GM19452 (cell line): Measurements from ENCODE around the gene GRPEL1.

ENCODE experiments used
- ATAC-seq: cut with Tn5 transposase; IDR thresholded peaks from one replicate; pipeline ENCODE4 v1.9.1; 2021; ENCODE audit not compliant: unreplicated experiment

Gene GRPEL1

DNA sequence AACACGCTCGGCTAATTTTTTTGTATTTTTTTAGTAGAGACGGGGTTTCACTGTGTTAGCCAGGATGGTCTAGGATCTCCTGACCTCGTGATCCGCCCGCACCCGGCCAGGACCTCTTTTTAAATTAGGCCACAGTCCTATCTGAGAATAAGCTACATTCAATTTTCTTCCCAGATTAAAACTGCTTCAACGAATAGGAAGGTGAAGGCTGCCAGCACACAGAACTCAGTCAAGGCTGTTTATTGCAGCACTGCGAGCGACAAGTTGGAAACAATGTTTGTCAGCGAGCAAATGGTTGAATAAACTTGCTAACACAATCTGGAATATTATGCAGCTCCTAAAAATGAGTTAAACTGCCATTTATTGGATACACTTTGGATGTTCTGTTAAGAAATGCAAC is 1.9 kb downstream of the GRPEL1 start:
- ATAC-seq: no peak

GRCh38 chr4:7063362-7063761 is 4.5 kb downstream of the GRPEL1 start:
- no peak for ATAC-seq

GRCh38 chr4:7062816-7063215 is 5.0 kb downstream of the GRPEL1 start:
- ATAC-seq: no peak

- no peak for ATAC-seq
Measured at GRCh38 chr4:7061815-7062214, 6.0 kb downstream of the GRPEL1 start.

GRCh38 chr4:7060346-7061150 is 7.3 kb downstream of the GRPEL1 start:
- ATAC-seq: no peak

GRCh38 chr4:7059662-7060061 is 8.2 kb downstream of the GRPEL1 start:
- ATAC-seq: no peak

DNA sequence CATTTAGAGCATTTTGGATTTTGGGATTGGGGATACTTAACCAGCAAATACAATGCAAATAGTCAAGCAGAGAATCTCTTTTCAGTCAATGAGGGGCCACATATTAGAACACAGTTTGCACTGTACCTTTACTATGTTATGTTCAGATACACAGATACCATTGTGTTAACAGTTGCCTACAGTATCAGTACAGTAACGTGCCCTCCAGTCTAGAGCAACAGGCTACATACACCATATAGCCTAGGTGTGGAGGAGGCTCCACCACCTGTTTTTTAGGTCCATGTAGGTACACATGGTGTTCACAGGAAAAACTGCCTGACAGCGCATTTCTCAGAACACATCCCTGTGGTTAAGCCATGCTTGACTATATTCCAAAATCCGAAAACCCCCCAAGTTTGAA is 9.1 kb downstream of the GRPEL1 start:
- ATAC-seq: peak; percentile 25

GRCh38 chr4:7055990-7056325 is 11.9 kb downstream of the GRPEL1 start:
- no peak for ATAC-seq

DNA sequence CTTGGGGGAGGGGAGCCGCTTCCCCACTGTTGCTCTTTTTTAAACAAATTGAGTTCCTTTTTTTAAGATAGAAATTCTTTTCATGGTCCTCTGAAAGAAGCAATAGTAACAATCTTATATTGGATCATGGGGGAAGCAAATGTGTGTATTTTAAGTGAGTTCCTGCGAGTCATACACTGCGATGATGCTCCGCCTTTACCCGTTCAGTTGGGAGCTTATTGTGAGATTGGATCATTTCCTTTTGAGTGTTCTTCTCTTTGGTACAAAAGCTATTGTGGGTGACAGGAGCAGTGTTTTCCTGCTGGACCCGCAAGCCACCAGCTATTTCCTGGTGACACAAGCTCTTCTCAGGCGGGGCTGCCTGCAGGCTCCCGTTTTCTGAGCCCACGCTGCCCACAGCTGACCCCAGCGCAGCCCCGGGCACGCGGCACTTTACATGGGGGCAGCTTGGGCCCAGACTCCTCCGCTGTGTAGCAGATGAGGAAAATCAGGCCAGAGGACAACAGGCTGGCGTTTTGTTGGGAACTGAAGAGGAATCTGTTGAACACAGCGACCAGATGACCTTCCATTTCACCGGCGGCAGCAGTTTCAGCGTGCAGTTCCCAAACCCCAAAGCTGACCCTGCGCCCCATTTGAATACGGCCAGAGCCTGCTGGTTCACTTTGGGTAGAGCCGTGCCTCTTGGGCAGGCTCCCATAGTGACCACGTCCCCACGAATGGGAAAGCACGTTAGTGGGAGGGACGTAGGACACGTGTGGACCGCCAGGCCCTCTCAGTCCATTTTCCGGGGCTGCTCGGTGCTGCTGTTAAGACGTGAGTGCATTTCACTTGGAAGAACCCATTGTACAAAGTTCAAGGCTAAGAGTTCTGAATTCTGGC is 12.5 kb downstream of the GRPEL1 start:
- ATAC-seq: no peak

- ATAC-seq: no peak
Measured at GRCh38 chr4:7054106-7054880, 13.6 kb downstream of the GRPEL1 start.

DNA sequence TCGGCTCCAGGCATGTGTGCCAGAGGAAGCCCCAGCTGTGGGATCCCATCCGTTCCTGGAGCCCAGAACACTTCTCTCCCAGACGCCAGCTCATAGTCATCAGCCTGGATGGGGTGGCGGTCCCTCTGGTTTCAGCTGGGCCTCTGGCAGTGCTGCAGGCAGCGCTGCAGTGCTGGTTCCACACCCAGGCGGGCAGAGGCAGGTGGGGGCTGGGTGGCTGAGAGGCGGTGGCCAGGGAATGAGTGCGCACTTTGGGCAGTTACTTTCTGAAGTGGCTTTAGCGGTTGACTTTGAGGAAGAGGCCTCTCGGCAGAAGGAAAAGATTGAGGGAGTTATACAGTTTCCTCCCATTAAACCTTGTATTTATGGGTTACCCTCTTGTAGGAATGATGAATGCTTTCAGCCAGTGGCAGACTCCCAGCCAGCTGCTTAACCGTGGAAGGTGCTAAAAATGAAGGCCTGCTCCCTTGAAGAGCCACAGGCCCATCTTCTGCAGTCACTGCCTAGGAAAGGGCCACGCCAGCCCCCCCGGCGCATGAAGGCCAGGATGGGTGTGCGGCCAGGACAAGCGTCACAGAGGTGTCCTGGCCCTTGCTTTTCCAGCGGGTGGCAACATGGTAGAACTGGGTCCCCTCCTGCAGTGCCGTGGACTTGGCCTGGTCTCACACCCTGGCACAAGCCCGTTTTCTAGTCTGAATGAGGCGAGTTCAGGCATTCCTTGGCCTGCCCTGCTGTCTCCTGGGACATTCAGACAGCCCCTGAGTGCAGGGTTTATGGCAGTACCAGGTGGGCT is 14.7 kb downstream of the GRPEL1 start:
- ATAC-seq: no peak

- ATAC-seq: no peak
Measured at GRCh38 chr4:7052313-7052712, 15.6 kb downstream of the GRPEL1 start.

DNA sequence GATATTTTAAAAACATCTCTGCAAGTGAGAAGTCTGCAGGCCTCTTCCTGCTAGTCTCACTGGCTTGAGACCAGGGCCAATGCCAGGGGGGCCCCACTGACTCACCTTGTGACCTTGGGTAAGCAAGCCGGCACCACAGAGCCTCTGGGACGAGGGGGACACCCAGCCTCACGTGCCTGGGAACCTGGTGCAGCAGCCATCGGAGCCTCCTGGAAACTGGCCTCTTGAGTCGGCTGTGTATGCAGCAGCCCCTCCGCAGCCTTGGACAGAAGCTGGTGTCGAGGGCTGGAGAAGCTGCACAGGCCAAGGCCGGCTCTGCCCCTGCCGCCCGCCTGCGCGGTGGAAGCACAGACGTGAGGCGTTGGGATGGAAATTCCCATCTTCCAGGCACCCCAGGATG is 16.0 kb downstream of the GRPEL1 start:
- ATAC-seq: no peak

DNA sequence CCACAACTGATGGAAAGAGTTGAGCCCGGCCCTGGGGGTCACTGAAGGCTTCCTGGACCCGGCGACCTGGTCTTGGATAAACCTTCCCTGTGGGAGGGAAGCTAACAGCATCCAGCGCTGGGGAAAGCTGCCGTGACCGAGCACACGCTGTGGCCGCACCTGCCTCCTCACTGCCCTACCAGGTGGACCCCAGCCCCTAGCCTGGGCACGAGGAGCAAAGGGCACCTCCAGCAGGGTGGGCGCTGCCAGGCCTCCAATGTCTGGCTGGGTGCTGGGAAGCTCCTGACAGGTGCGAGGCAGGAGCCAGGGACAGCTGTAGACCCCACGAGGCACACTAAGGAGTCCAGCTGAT is 16.7 kb downstream of the GRPEL1 start:
- no peak for ATAC-seq

DNA sequence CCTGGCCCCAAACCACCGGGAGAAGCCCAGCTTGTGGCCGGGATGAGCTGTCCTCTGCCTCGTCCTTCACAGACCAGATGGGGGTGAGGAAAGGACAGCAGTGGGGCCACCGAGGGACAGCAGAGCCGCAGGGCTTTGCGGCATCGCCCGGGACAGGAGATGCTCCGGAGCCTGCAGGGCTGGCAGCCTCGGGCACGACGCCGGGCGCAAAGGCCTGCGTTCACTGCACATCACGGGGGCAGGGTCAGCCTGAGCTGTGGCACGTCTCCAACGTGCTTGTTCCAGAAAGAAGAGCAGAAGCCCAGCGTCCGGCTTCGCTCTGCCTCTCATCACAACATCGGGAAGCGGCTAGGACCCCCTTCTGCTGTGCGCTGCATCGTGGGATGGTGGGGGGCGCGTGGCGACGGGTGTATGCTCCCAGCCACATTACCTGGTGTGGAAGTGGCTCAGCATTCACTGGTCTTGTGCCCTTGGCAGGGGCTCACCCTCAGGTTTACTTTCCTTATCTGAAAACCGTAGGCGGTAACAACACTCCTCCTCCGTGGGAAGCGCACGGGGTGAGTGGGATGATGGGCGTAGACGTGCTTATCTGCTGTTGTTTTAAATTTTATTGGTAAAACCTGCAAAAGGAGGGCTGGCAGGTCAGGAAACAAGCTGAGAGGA is 17.3 kb downstream of the GRPEL1 start:
- ATAC-seq: no peak

DNA sequence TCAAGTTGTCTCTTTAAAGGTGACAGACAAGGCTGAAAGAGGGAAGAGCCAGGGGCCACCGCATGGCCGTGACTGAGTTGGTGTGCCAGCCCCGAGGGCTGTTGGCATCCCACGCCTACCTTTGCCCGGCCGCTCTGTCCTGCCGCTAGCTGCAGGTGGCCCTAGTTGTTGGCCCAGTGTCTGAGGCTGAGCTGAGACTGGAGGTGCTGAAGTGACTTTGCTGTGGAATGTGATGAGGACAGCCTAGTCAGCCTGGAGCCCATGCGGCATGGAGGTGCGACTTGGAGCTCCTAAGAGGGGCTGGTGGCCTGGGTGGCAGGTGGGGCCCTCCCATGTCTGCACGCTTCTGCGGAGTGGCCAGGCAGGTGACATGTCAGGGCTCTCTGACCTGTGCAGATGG is 18.1 kb downstream of the GRPEL1 start:
- ATAC-seq: no peak

- no peak for ATAC-seq
Measured at GRCh38 chr4:7049295-7049694, 18.6 kb downstream of the GRPEL1 start.

DNA sequence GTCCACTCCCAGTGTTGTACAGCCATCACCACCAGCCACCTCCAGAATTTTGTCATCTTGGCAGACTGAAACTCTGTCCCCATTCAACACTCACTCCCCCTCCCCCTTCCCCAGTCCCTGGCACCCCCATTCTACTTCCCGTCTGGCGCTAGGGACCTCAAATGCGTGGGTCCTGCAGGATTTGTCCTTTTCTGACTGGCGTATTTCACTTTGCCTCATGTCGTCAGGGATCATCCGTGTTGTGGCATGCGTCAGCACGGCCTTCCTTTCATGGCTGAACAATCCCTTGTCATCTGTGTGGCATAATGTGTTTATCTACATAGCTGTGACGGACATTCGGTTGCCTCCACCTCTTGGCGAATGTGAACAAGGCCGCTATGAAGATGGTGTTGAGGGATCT is 19.2 kb downstream of the GRPEL1 start:
- ATAC-seq: no peak

DNA sequence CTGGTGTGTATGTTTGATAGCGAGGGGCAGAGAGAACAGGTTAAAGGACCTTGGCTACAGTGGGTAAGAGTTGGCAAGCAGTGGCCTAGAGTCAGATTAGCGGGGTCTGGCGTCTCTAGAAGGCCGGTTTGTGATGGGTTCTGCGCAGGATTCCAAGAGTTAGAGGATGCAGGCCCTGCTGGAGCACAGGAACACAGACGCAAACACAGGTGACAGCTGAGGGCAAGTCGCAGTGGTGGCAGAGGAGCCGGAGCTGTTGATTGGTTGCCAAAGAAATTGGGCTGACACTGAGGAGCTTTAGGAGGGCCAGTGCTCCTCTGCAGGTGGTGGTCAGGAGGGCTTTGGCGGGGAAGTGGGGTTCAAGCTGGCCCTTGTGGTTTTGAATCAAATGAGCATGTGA is 20.9 kb downstream of the GRPEL1 start:
- no peak for ATAC-seq
